HG02798 (cell line): Measurements from ENCODE around the gene CFAP74.
"Not testable (repeated sequence)": the region's sequence is repeated elsewhere in the genome, so short reads cannot be mapped to it uniquely, and the experiment has no call there.

Experiments used
- ATAC-seq: cut with Tn5 transposase; IDR thresholded peaks from one replicate; pipeline ENCODE4 v1.9.1; 2021; ENCODE audit warnings: mild to moderate bottlenecking; ENCODE audit not compliant: unreplicated experiment, poor library complexity

The CFAP74 gene

DNA sequence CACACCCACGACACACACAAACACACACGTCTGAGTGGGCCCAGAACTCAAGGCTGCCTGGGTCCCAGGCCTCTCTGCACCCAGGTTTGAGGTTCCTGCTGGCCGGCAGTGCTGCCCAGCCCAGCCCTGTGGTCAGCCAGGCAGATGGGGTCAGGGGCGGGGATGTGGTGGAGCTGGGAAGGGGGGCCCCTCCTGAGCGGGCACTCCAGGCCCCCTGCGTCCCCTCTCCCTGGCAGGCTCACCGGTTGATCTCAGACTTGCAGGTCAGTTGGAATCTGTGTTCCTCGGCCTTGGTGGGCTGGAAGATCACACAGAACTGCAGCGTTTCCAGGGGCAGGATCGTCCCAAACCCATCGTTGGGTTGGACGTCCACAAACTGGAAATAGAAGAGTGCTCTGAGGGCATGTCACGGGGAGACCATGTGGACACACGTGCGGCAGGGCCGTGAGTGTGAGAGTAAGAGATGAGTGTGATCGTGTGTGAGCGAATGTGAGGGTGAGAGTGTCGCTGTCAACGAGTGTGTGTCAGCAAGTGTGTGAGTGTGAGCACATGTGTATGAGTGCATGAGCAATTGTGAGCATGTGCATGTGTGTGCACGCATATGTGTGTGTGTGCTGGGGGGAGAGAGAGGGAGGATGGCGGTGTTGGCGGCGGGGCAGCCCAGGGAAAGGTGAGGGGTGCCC, 64.8 kb downstream of the CFAP74 start:
- ATAC-seq, result no peak

DNA sequence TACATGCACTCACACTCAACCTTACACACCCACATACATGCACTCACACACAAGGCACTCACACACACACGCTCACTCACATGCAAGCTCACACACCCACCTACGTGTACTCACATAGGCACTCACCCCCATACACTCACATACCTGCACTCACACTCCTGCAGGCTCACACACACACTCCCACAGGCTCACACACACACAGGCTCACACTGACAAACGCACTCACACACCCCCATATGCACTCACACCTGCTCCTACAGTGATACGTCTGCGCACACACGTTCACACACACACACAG, 65.4 kb downstream of the CFAP74 start:
- ATAC-seq, result no peak

GRCh38 chr1:1937549-1938275, 65.9 kb downstream of the CFAP74 start:
- no peak for ATAC-seq

DNA sequence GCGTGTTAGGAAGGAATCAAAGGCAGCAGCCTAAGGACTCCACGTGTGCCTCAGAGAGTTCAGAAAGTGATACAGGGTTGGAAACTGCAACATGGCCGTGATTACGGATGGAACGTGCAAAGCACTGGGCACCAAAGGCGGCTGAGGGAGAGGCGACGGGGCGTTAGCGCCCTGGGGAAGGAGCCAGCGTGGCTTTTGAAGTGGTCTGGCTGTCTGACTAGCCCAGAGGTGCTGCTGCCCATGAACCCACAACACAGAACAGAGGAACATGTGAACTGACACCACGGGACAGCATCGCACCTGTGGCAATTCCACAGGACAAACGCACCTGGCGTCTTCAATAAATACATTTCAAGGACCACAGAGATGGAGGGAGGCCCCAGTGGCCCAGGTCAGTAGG, 66.5 kb downstream of the CFAP74 start:
- no peak for ATAC-seq

- not testable (repeated sequence) for ATAC-seq
Measured at GRCh38 chr1:1934848-1935247, 68.7 kb downstream of the CFAP74 start.

DNA sequence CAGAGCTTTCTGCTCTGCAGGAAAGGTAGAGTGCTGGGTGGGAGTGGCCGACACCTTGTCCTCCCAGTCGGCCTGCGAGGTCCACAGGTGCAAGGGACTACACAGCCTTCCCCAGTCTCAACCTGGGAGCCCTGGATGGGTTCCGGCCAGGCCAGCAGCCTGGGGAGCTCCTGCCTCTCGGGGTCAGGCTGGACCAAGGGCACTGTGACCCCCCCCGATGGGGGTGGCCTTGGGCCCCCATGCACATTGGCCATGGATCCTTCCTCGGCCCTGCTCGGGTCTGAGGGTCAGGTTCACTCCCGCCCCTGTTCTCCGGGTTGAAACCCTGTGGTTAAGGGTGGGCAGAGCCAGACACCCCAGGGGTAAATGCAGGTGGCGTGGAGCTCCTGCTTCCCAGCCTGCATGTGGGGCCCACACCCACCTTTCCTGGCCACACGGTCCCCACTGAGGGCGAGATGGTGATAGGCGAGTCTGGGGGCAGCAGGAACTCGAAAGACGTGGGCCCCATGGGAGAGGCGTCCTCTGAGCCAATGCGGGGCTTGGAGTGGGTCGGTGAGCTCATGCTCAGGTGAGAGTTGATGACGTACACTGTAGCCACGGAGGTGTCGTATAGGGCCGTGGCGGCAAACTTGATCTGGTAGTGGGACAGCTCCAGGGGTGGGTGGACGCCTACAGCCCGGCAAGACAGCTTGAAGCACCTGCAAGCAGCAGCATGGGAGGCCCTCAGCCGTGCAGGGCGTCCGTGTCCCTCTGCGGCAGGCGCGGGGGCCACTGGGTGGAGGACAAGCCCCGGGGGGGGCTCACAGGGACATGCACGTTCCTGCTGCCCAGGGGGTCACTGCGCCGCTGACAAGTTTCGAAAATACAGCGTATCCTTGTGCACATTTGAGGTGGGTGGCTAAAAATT, 73.7 kb downstream of the CFAP74 start:
- no peak for ATAC-seq

DNA sequence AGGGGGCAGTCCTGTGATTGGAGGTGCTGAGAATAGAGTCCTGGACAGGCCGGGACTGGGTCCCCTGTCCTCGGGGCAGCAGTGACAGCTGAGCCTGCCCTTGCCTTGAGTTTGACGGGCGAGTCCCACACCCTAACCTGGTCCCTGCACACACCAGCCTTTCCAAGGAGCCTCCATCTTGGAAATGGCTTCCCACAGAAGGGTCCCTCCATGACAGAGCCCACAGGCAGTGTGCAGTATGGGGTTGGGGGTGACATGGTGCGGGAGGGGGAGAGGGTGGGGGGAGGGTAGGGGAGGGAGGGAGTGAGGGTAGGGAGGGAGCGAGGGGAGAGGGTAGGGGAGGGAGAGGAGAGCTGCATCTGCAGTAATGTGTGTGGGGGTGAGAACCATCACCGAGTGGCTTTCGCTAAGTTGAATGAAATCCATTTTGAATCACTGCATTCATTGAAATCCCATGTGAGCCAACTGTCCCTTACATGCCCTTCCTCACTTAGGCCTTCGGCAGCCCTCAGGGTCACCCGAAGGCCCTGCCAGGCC, 74.4 kb downstream of the CFAP74 start:
- no peak for ATAC-seq

GRCh38 chr1:1928231-1929101, 75.1 kb downstream of the CFAP74 start:
- ATAC-seq, result no peak

DNA sequence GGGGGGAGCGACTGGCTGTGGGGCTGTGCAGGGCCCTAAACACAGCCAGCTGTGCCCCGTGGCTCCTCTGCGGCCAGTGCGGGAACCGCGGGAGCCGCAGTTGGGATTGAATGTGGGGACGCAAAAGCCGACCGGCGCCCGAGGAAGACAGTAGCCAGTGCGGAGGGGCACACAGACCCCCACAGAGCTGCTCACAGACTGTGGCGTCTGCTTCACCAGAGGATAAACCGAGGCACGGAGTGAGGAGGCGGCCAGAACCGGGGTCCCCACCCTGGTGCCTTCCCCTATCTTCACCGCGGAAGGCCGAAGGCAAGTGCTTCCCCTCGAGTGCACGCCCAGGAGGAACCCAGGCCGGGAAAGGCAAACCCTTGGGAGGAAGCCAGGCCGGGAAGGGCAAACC, 75.8 kb downstream of the CFAP74 start:
- ATAC-seq, result no peak

DNA sequence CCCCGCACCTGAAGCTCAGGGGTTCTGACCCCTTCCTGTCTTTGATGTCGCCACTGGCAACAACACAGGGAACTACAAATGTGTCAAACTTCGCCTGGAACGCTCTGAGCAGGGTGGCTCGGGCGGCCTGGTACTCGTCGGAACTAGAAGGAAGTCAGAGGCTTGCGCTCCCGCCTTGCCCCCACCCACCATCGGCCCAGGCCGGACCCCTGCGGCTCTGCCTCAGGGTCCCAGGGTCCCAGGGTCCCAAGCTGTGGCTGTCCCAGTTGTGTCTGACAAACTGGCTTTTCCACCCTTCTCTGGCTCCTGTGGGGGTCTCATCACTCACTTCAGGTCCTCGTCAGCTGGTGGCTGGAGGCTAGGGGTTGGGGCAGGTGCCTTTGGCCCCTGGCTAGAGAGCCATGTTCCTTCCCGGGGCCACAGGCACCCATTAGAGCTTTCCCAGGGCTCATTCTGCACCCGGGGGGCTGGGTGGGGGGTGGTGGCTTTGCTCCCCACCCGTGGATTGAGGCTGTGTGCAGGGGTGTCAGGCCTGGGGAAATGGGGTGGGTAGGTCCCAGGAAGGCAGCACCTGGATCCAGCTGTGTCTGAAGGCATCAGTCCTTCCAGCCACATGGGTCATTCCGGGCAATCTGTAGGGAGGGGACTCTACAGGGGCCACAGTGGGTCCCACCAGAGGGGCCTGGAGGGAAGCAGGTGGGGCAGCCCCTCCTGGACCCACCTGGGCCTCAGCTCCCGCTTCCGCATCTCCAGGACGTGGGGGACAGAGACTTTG, 76.5 kb downstream of the CFAP74 start:
- ATAC-seq, result no peak

DNA sequence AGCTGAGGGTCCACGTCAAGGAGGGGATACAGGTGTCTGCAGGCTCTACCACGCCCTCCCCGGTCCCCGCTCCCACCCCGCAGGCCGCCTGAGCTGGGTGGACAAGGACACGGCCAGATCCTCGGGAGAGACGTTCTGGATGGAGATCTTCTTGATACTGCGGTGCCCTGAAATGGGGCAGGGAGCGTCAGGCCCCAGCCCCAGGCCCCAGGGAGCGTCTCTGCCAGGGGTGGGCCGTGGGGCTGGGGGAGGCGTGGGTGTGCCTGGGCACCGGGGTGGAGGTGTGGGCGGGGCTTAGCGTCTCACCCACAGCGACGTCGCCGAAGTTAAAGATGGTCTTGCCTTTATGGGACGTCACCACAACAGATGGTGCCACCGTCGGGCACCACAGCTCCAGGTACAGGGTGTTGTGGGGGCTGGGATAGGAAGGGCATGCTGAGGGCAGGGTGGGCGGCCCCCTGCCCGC, 77.2 kb downstream of the CFAP74 start:
- no peak for ATAC-seq

- ATAC-seq, result no peak
Measured at GRCh38 chr1:1925437-1926345, 77.9 kb downstream of the CFAP74 start.

DNA sequence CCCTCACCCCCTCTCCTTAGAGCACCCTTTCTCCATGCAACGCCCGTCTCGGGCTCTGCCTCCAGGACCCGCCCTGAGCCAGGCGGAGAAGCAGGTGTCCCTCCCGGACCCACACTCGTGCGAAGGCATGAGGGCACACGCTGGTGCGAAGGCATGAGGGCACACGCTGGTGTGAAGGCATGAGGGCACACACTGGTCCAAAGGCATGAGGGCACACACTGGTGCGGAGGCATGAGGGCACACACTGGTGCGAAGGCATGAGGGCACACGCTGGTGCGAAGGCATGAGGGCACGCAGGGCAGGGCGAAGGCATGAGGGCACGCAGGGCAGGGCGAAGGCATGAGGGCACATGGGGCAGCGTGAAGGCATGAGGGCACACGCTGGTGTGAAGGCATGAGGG, 78.7 kb downstream of the CFAP74 start:
- no peak for ATAC-seq

GRCh38 chr1:1924386-1924785, 79.2 kb downstream of the CFAP74 start:
- ATAC-seq, result no peak

- ATAC-seq, result no peak
Measured at GRCh38 chr1:1922956-1923833, 80.4 kb downstream of the CFAP74 start.

DNA sequence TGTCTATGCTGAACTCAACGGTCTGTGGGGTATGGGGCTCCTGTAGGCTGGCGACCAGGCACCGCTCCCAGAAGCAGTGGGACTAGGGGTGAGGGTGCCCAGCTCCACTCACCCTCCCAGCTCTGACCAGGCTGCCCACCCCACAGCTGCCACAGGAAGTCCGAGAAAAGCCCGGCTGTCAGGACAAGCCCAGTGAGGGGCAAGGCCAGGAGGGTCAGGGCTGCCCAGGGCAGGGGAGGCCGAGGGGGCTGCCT, 81.0 kb downstream of the CFAP74 start:
- no peak for ATAC-seq

DNA sequence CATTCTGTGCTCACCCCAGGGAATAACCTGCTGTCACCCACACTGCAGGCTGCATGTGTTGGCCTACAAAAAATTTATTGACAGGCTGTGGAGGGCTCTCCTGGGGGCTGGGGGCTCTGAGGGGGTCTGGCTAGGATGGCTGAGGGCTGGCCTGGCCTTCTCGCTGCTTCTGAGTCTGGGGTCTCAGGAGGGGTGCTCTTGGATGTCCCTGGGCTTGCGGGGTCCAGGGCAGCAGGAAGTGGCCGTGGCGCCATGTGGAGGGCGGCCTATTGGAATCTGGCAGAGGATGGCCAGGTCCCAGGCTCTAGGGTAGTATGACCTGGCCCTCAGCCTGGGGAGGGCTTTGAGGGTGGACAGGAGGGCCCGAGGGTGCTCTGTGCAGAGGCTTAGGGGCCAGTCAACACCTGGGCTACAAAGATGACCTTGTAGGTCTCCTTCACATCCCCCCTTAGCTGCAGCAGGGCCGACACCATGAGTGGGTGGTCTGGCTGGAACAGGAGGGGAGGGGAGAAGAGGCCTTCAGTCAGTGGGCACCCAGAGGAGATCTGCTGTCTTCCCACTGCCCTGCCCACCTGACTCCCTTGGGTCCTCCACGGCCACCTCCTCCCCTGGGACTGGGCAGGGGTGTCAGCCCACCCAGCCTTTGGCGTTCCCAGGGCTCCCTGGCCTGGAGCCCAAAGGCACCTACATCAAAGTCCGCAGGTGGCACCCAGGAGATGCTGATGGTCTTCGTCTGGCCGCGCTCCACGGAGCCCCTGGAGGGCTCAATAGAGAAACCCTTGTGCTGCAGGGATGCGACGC, 81.5 kb downstream of the CFAP74 start:
- no peak for ATAC-seq
